GDM1 (cell line): ENCODE results near the gene RNF207.
A peak's percentile ranks its signal among the peaks of the same experiment; 100 is the strongest.

ENCODE experiments used
- DNase-seq: peaks from one replicate; lab custom pipeline; 2025; lab: John Stamatoyannopoulos, UW

Gene RNF207

GRCh38 chr1:6234502-6235295 is 28.8 kb downstream of the RNF207 start:
- no peak for DNase-seq

- DNase-seq = no peak
Measured at GRCh38 chr1:6235296-6235677, 29.4 kb downstream of the RNF207 start.

GRCh38 chr1:6237093-6237492 is 31.2 kb downstream of the RNF207 start:
- DNase-seq = no peak

GRCh38 chr1:6239213-6239752 is 33.4 kb downstream of the RNF207 start:
- DNase-seq = no peak

GRCh38 chr1:6239950-6240768 is 34.2 kb downstream of the RNF207 start:
- no peak for DNase-seq

- no peak for DNase-seq
Measured at GRCh38 chr1:6241107-6241886, 35.4 kb downstream of the RNF207 start.

GRCh38 chr1:6241887-6242740 is 36.2 kb downstream of the RNF207 start:
- DNase-seq = no peak

GRCh38 chr1:6243053-6243834 is 37.3 kb downstream of the RNF207 start:
- no peak for DNase-seq

GRCh38 chr1:6243993-6244392 is 38.1 kb downstream of the RNF207 start, which contains the start of gene HES3:
HES3 (plus strand) TSS chr1:6244179; CDS start chr1:6244366, 187 bp downstream.
- DNase-seq = no peak

GRCh38 chr1:6244401-6245049 is 38.6 kb downstream of the RNF207 start:
- DNase-seq = no peak

GRCh38 chr1:6245086-6245868 is 39.4 kb downstream of the RNF207 start:
- DNase-seq = peak; percentile 72

- DNase-seq = no peak
Measured at GRCh38 chr1:6245869-6246496, 40.1 kb downstream of the RNF207 start.

- DNase-seq = peak; percentile 53
Measured at GRCh38 chr1:6246497-6247467, 40.9 kb downstream of the RNF207 start.

GRCh38 chr1:6247651-6248050 is 41.7 kb downstream of the RNF207 start:
- no peak for DNase-seq

GRCh38 chr1:6248161-6248776 is 42.4 kb downstream of the RNF207 start:
- DNase-seq = no peak

GRCh38 chr1:6248932-6249738 is 43.2 kb downstream of the RNF207 start:
- DNase-seq = no peak
